HG02852 (cell line): ENCODE measurements around the gene MCRIP2.

Source experiments
- ATAC-seq: cut with Tn5 transposase; IDR thresholded peaks from one replicate; pipeline ENCODE4 v1.9.1; 2021; ENCODE audit warnings: mild to moderate bottlenecking, moderate library complexity; ENCODE audit not compliant: unreplicated experiment

Gene MCRIP2

DNA sequence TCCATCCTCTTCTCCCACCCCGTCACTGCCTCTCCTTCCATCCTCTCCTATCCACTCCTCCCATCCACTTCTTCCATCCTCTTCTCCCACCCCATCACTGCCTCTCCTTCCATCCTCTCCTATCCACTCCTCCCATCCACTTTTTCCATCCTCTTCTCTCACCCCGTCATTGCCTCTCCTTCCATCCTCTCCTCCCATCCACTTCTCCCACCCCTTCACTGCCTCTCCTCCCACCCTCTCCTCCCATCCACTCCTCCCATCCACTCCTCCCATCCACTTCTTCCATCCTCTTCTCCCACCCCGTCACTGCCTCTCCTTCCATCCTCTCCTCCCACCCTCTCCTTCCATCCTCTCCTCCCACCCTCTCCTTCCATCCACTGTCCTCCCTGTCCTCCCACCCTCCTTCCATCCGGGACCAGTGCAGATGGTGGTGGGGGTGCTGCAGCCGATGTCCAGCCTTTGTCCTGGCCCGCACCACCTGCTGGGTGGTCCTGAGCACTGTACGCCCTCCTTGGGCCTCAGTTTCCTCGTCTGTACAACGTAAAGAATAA, 9.7 kb upstream of the MCRIP2 start:
- no peak for ATAC-seq

GRCh38 chr16:632486-633335, 8.9 kb upstream of the MCRIP2 start:
- no peak for ATAC-seq

- ATAC-seq = no peak
Observed at GRCh38 chr16:633336-634050, 8.1 kb upstream of the MCRIP2 start.

GRCh38 chr16:634051-634670, 7.5 kb upstream of the MCRIP2 start:
- no peak for ATAC-seq

- no peak for ATAC-seq
Observed at GRCh38 chr16:634996-635395, 6.6 kb upstream of the MCRIP2 start.

DNA sequence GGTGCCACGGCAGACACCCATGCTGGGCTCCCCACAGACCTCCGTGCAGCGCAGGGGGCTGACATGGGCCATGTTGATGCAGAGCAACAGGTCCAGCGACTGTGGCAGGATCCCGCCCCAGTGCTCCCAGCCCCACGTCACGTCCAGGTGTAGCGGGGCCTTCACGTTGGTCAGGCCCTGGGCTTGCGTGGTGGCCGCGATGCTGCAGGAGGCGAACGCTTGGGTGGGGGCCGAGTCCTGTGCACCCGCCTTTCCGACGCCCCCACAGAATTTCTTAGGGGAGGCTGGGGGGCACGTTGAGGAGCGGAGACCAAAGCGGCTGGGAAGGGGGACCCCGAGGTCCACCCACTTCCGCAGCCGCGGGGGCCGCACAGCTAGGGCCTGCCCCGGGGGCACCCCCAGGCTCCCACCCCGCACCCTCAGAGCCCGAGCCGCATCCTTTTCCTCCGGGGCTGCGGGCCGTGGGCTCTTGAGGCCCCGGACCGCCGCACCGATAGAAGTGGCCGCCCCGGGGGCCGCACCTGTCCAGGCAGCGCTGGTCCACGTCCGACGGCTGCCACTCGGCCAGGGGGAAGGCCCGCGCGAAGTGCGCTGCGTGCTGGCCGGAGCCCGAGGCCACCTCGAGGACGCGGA, 5.9 kb upstream of the MCRIP2 start:
- ATAC-seq = peak; percentile 8

- ATAC-seq = peak; percentile 60
Observed at GRCh38 chr16:636206-637080, 5.2 kb upstream of the MCRIP2 start, which contains the start of gene METTL26. Gene METTL26, minus strand, starts transcription at chr16:636305. Its CDS starts 15 bp downstream, at chr16:636290.

GRCh38 chr16:637081-638018, 4.3 kb upstream of the MCRIP2 start:
- no peak for ATAC-seq

DNA sequence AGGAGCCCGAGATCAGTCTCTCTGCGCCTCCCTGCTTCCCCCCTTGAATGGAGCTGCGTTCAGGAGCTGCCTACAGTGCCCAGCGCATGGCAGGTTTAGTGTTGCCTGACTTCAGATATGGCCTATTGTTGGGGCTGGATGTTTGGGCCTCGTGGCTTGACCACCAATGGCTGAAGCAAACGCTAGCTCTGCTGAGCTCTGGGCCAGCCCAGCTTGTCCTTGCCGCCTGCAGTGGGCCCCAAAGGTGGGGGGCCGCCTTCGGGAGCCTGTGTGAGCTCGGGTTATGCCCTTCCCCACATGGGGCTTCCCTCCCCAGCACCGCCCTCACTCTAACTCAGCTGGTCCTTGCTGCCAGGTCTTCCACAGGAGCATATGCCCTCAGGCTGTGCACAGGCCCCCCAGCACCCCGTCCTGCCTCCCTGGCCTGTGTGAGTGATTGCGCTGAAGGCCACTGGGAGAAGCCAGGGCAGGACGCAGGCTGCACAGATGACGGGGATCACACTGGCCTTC, 3.5 kb upstream of the MCRIP2 start:
- no peak for ATAC-seq

DNA sequence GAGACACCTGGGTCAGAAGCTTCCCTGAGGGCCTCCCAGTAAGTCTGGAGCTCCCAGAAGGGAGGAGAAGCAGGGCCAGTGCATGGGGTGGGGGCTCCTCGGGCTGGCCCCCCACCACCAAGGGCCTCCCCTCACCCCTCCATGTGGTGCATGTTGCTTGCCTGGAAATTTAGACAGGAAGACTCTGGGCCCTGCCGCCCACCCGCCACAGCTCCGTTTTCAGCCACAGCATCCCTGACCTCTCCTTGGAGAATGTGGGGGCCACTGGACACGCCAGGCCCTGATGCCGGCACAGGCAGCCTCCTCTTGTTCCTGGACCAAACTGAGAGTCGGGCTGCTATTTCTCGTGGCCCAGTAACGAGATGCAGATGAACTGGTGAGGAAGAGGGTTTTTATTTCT, 2.8 kb upstream of the MCRIP2 start:
- ATAC-seq = no peak

DNA sequence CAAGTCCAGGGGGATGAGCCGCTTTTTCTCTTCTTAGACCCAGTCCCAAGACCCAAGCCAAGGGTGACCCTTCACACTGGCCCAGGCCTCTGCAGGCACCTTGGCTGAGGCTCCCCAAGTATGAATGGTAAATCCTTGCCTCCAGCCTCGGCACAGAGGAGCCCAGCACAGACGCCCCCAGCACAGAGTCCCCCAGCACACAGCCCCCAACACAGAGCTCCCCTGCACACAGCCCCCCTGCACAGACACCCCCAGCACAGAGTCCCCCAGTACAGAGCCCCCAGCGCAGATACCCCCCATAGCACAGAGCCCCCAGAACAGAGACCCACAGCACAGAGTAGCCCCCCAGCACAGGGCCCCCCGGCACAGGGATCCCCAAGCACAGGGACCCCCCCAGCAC, 1.0 kb upstream of the MCRIP2 start:
- no peak for ATAC-seq

GRCh38 chr16:642189-643049, 791 bp downstream of the MCRIP2 start:
- ATAC-seq = peak; percentile 37

- no peak for ATAC-seq
Observed at GRCh38 chr16:643050-643368, 1.4 kb downstream of the MCRIP2 start.

GRCh38 chr16:644556-644955, 2.9 kb downstream of the MCRIP2 start:
- no peak for ATAC-seq

GRCh38 chr16:645852-646678, 4.4 kb downstream of the MCRIP2 start:
- ATAC-seq = no peak

GRCh38 chr16:646679-647172, 5.1 kb downstream of the MCRIP2 start:
- ATAC-seq = no peak
